ENCODE measurements around the gene WWOX. TPM values are rescaled to one million over a fixed set of nuclear protein-coding genes. Genes with fewer than 3 reads are reported as not detected.

Gene WWOX
- total RNA-seq, 1 donor from 2014 or later: 34.9 TPM

- TF ChIP-seq CTCF (IDR thresholded peaks at IDR 0.05; ENCODE audit: insufficient read depth, low read length, poor library complexity, severe bottlenecking): peak; percentile 16
- H3K36me3 ChIP-seq (ENCODE audit: control insufficient read depth, insufficient read depth, low read length): no peaks in the 10 kb centered on the region
These were observed 23.4 kb downstream of the WWOX start for GRCh38 chr16:78122774-78123315.

GRCh38 chr16:78125112-78125844 lies 25.8 kb downstream of the WWOX start:
- H3K36me3 ChIP-seq (ENCODE audit: control insufficient read depth, insufficient read depth, low read length): no peaks in the 10 kb centered on the region
- no peaks in the 10 kb centered on the region for H3K27me3 ChIP-seq (ENCODE audit: control insufficient read depth, insufficient read depth, low read length)
- DNase-seq (ENCODE audit: low read depth): no peak
- H3K4me3 ChIP-seq (ENCODE audit: low read depth, low read length): no peak overlapping the region
- no peak for TF ChIP-seq CTCF (IDR thresholded peaks at IDR 0.05; ENCODE audit: insufficient read depth, low read length, poor library complexity, severe bottlenecking)

More at GRCh38 chr16:78122774-78123315, 23.4 kb downstream of the WWOX start:
- Histone ChIP-seq H3K4me3 (ENCODE audit: low read depth, low read length) (no peak overlapping the region), H3K27me3 (ENCODE audit: control insufficient read depth, insufficient read depth, low read length) (no peaks in the 10 kb centered on the region)
- DNase-seq (ENCODE audit: low read depth): no peak

- no peak for TF ChIP-seq CTCF (IDR thresholded peaks at IDR 0.05; ENCODE audit: insufficient read depth, low read length, poor library complexity, severe bottlenecking)
- Histone ChIP-seq H3K4me3 (ENCODE audit: low read depth, low read length) (no peak overlapping the region), H3K27me3 (ENCODE audit: control insufficient read depth, insufficient read depth, low read length) (no peaks in the 10 kb centered on the region), H3K36me3 (ENCODE audit: control insufficient read depth, insufficient read depth, low read length) (no peaks in the 10 kb centered on the region)
- DNase-seq (ENCODE audit: low read depth): no peak
These were observed 27.2 kb downstream of the WWOX start for GRCh38 chr16:78126662-78127061.

- no peaks in the 10 kb centered on the region for H3K27me3 ChIP-seq (ENCODE audit: control insufficient read depth, insufficient read depth, low read length)
- no peak overlapping the region for H3K4me3 ChIP-seq (ENCODE audit: low read depth, low read length)
- TF ChIP-seq CTCF (IDR thresholded peaks at IDR 0.05; ENCODE audit: insufficient read depth, low read length, poor library complexity, severe bottlenecking): no peak
- no peak for DNase-seq (ENCODE audit: low read depth)
- no peaks in the 10 kb centered on the region for H3K36me3 ChIP-seq (ENCODE audit: control insufficient read depth, insufficient read depth, low read length)
These were observed 27.7 kb downstream of the WWOX start for GRCh38 chr16:78127130-78127529.

GRCh38 chr16:78128913-78129312 lies 29.5 kb downstream of the WWOX start:
- Histone ChIP-seq H3K36me3 (ENCODE audit: control insufficient read depth, insufficient read depth, low read length) (no peaks in the 10 kb centered on the region), H3K4me3 (ENCODE audit: low read depth, low read length) (no peak overlapping the region), H3K27me3 (ENCODE audit: control insufficient read depth, insufficient read depth, low read length) (no peaks in the 10 kb centered on the region)
- no peak for TF ChIP-seq CTCF (IDR thresholded peaks at IDR 0.05; ENCODE audit: insufficient read depth, low read length, poor library complexity, severe bottlenecking)
- no peak for DNase-seq (ENCODE audit: low read depth)

GRCh38 chr16:78129349-78129748 lies 29.9 kb downstream of the WWOX start:
- DNase-seq (ENCODE audit: low read depth): no peak
- Histone ChIP-seq H3K4me3 (ENCODE audit: low read depth, low read length) (no peak overlapping the region), H3K27me3 (ENCODE audit: control insufficient read depth, insufficient read depth, low read length) (no peaks in the 10 kb centered on the region), H3K36me3 (ENCODE audit: control insufficient read depth, insufficient read depth, low read length) (no peaks in the 10 kb centered on the region)
- no peak for TF ChIP-seq CTCF (IDR thresholded peaks at IDR 0.05; ENCODE audit: insufficient read depth, low read length, poor library complexity, severe bottlenecking)

All from kidney epithelial cell (primary cell).